ENCODE results near the gene CSRP1. TPM values are rescaled to one million over a fixed set of nuclear protein-coding genes. Genes with fewer than 3 reads are reported as not detected.

Gene CSRP1
- total RNA-seq, 1 donor from 2014 or later = 6.2 TPM

- Mint-ChIP-seq H3K9me3 (ENCODE audit: unreplicated experiment) (peaks cover 8% of the 10 kb centered on the region), H3K4me1 (ENCODE audit: low read depth, unreplicated experiment) (peaks cover 7% of the 10 kb centered on the region)
Measured at GRCh38 chr1:201509601-201510374, 2.9 kb upstream of the CSRP1 start.

GRCh38 chr1:201508809-201509208, 1.9 kb upstream of the CSRP1 start:
- H3K4me3 Mint-ChIP-seq (ENCODE audit: unreplicated experiment) = no peak overlapping the region
- no peak for TF ChIP-seq CTCF (IDR thresholded peaks at IDR 0.05; ENCODE audit: partially characterized antibody, unreplicated experiment)
- peaks cover 8% of the 10 kb centered on the region for H3K9me3 Mint-ChIP-seq (ENCODE audit: unreplicated experiment)
- peaks cover 11% of the 10 kb centered on the region for H3K27me3 Mint-ChIP-seq (ENCODE audit: unreplicated experiment)
- no peak for DNase-seq
- peaks cover 7% of the 10 kb centered on the region for H3K4me1 Mint-ChIP-seq (ENCODE audit: low read depth, unreplicated experiment)
- H3K36me3 Mint-ChIP-seq (ENCODE audit: unreplicated experiment) = peaks cover 9% of the 10 kb centered on the region
- H3K27ac Mint-ChIP-seq (ENCODE audit: unreplicated experiment) = no peak overlapping the region

More at GRCh38 chr1:201509601-201510374, 2.9 kb upstream of the CSRP1 start:
- no peak for DNase-seq
- Mint-ChIP-seq H3K4me3 (ENCODE audit: unreplicated experiment) (peak overlapping the region; percentile 8), H3K27me3 (ENCODE audit: unreplicated experiment) (peaks cover 11% of the 10 kb centered on the region), H3K36me3 (ENCODE audit: unreplicated experiment) (peaks cover 9% of the 10 kb centered on the region), H3K27ac (ENCODE audit: unreplicated experiment) (no peak overlapping the region)
- no peak for TF ChIP-seq CTCF (IDR thresholded peaks at IDR 0.05; ENCODE audit: partially characterized antibody, unreplicated experiment)

- Mint-ChIP-seq H3K4me1 (ENCODE audit: low read depth, unreplicated experiment) (peaks cover 13% of the 10 kb centered on the region), H3K27me3 (ENCODE audit: unreplicated experiment) (peaks cover 11% of the 10 kb centered on the region), H3K9me3 (ENCODE audit: unreplicated experiment) (peaks cover 8% of the 10 kb centered on the region), H3K27ac (ENCODE audit: unreplicated experiment) (no peak overlapping the region), H3K36me3 (ENCODE audit: unreplicated experiment) (peaks cover 9% of the 10 kb centered on the region), H3K4me3 (ENCODE audit: unreplicated experiment) (peak overlapping the region; percentile 68)
- no peak for TF ChIP-seq CTCF (IDR thresholded peaks at IDR 0.05; ENCODE audit: partially characterized antibody, unreplicated experiment)
- DNase-seq = no peak
Measured at GRCh38 chr1:201507360-201507675, 395 bp upstream of the CSRP1 start.

- no peak overlapping the region for H3K27ac Mint-ChIP-seq (ENCODE audit: unreplicated experiment)
- no peak for TF ChIP-seq CTCF (IDR thresholded peaks at IDR 0.05; ENCODE audit: partially characterized antibody, unreplicated experiment)
- H3K27me3 Mint-ChIP-seq (ENCODE audit: unreplicated experiment) = peaks cover 11% of the 10 kb centered on the region
- H3K9me3 Mint-ChIP-seq (ENCODE audit: unreplicated experiment) = peaks cover 8% of the 10 kb centered on the region
- no peak for DNase-seq
- H3K4me3 Mint-ChIP-seq (ENCODE audit: unreplicated experiment) = peak overlapping the region; percentile 81
- peaks cover 7% of the 10 kb centered on the region for H3K4me1 Mint-ChIP-seq (ENCODE audit: low read depth, unreplicated experiment)
- peaks cover 9% of the 10 kb centered on the region for H3K36me3 Mint-ChIP-seq (ENCODE audit: unreplicated experiment)
Measured at GRCh38 chr1:201506092-201506491, 831 bp downstream of the CSRP1 start.

GRCh38 chr1:201505503-201505890, 1.4 kb downstream of the CSRP1 start:
- Mint-ChIP-seq H3K4me1 (ENCODE audit: low read depth, unreplicated experiment) (peaks cover 7% of the 10 kb centered on the region), H3K36me3 (ENCODE audit: unreplicated experiment) (peaks cover 9% of the 10 kb centered on the region), H3K4me3 (ENCODE audit: unreplicated experiment) (no peak overlapping the region), H3K27ac (ENCODE audit: unreplicated experiment) (no peak overlapping the region), H3K27me3 (ENCODE audit: unreplicated experiment) (peaks cover 11% of the 10 kb centered on the region), H3K9me3 (ENCODE audit: unreplicated experiment) (peaks cover 7% of the 10 kb centered on the region)
- no peak for DNase-seq
- TF ChIP-seq CTCF (IDR thresholded peaks at IDR 0.05; ENCODE audit: partially characterized antibody, unreplicated experiment) = no peak

Measured in glutamatergic neuron (in vitro differentiated cells).